Measurements from ENCODE around the gene PDLIM3.
"Not testable (repeated sequence)": the region's sequence is repeated elsewhere in the genome, so short reads cannot be mapped to it uniquely, and the experiment has no call there.

Gene PDLIM3

GRCh38 chr4:185550933-185551332 is 15.6 kb upstream of the PDLIM3 start:
- no peak for DNase-seq

GRCh38 chr4:185549095-185549639 is 13.9 kb upstream of the PDLIM3 start:
- no peak for DNase-seq

GRCh38 chr4:185548587-185548986 is 13.3 kb upstream of the PDLIM3 start:
- DNase-seq: no peak

- no peak for DNase-seq
Measured at GRCh38 chr4:185546335-185546734, 11.0 kb upstream of the PDLIM3 start.

GRCh38 chr4:185542626-185543315 is 7.5 kb upstream of the PDLIM3 start:
- no peak for DNase-seq

- no peak for DNase-seq
Measured at GRCh38 chr4:185541251-185541727, 6.0 kb upstream of the PDLIM3 start.

- no peak for DNase-seq
Measured at GRCh38 chr4:185540487-185541120, 5.3 kb upstream of the PDLIM3 start.

- DNase-seq: no peak
Measured at GRCh38 chr4:185540040-185540439, 4.7 kb upstream of the PDLIM3 start.

- no peak for DNase-seq
Measured at GRCh38 chr4:185538806-185539205, 3.5 kb upstream of the PDLIM3 start.

- no peak for DNase-seq
Measured at GRCh38 chr4:185536411-185536709, 1.1 kb upstream of the PDLIM3 start.

- peak; percentile 69 for DNase-seq
Measured at GRCh38 chr4:185535612-185536410, 504 bp upstream of the PDLIM3 start.

- DNase-seq: no peak
Measured at GRCh38 chr4:185534511-185534865, 819 bp downstream of the PDLIM3 start.

- no peak for DNase-seq
Measured at GRCh38 chr4:185532795-185533324, 2.4 kb downstream of the PDLIM3 start.

GRCh38 chr4:185532293-185532692 is 3.0 kb downstream of the PDLIM3 start:
- no peak for DNase-seq

GRCh38 chr4:185531654-185532053 is 3.7 kb downstream of the PDLIM3 start:
- DNase-seq: not testable (repeated sequence)

- no peak for DNase-seq
Measured at GRCh38 chr4:185529413-185529812, 5.9 kb downstream of the PDLIM3 start.

GRCh38 chr4:185524888-185525863 is 10.1 kb downstream of the PDLIM3 start:
- DNase-seq: no peak

- DNase-seq: no peak
Measured at GRCh38 chr4:185523862-185524261, 11.4 kb downstream of the PDLIM3 start.

- no peak for DNase-seq
Measured at GRCh38 chr4:185522451-185522850, 12.9 kb downstream of the PDLIM3 start.

GRCh38 chr4:185520119-185520518 is 15.2 kb downstream of the PDLIM3 start:
- no peak for DNase-seq

GRCh38 chr4:185518494-185518893 is 16.8 kb downstream of the PDLIM3 start:
- no peak for DNase-seq

GRCh38 chr4:185518069-185518468 is 17.2 kb downstream of the PDLIM3 start:
- DNase-seq: no peak
